Loucy (cell line): ENCODE data around the gene GET4.
"Not testable (repeated sequence)": the region's sequence is repeated elsewhere in the genome, so short reads cannot be mapped to it uniquely, and the experiment has no call there.

Source experiments
- H2AFZ ChIP-seq: fragments of 200-600 bp; sonication (generic); 2 replicates; pipeline ENCODE4 v1.6.0; 2016; ENCODE audit warnings: antibody characterized with exemption, mild to moderate bottlenecking, low read length, moderate library complexity
- H3F3A ChIP-seq: fragments of 200-600 bp; 2 replicates; pipeline ENCODE4 v1.6.0; 2016; ENCODE audit warnings: antibody characterized with exemption, low read depth, mild to moderate bottlenecking
- H3K27me3 ChIP-seq: fragments of 200-600 bp; sonication (generic); 2 replicates; pipeline ENCODE4 v1.6.1; 2014; ENCODE audit warnings: low read length, mild to moderate bottlenecking; ENCODE audit not compliant: insufficient read depth, poor library complexity, severe bottlenecking
- H3K36me3 ChIP-seq: fragments of 200-600 bp; sonication (generic); 2 replicates; pipeline ENCODE4 v1.6.1; 2016; ENCODE audit warnings: low read length; ENCODE audit not compliant: insufficient read depth
- H3K4me1 ChIP-seq: fragments of 200-600 bp; sonication (generic); 2 replicates; pipeline ENCODE4 v1.5.1; 2014; ENCODE audit warnings: low read length, mild to moderate bottlenecking; ENCODE audit not compliant: insufficient read depth, poor library complexity, severe bottlenecking
- H3K4me2 ChIP-seq: fragments of 200-600 bp; sonication (generic); 2 replicates; pipeline ENCODE4 v1.6.0; 2014; ENCODE audit warnings: antibody characterized with exemption, low read length, low read depth, mild to moderate bottlenecking; ENCODE audit not compliant: poor library complexity, severe bottlenecking
- H3K4me3 ChIP-seq: fragments of 200-600 bp; sonication (generic); 2 replicates; pipeline ENCODE4 v1.5.1; 2014; ENCODE audit warnings: low read length, mild to moderate bottlenecking, mixed read lengths; ENCODE audit not compliant: poor library complexity, severe bottlenecking
- H3K79me2 ChIP-seq: fragments of 200-600 bp; sonication (generic); 2 replicates; pipeline ENCODE4 v1.6.1; 2014; ENCODE audit warnings: low read length; ENCODE audit not compliant: insufficient read depth
- H3K9ac ChIP-seq: fragments of 200-600 bp; sonication (generic); 2 replicates; pipeline ENCODE4 v1.6.0; 2014; ENCODE audit warnings: mild to moderate bottlenecking, low read depth, low read length, moderate library complexity; ENCODE audit not compliant: poor library complexity, severe bottlenecking
- H3K9me2 ChIP-seq: fragments of 200-600 bp; sonication (generic); replicated peaks from 2 replicates; pipeline ENCODE4 v1.6.1; 2016; ENCODE audit warnings: low read depth, low read length, mixed read lengths
- H3K9me3 ChIP-seq: fragments of 200-600 bp; sonication (generic); 2 replicates; pipeline ENCODE4 v1.6.1; 2014; ENCODE audit warnings: mild to moderate bottlenecking, antibody characterized with exemption, low read length, low read depth; ENCODE audit not compliant: insufficient read depth
- H4K20me1 ChIP-seq: fragments of 200-600 bp; sonication (generic); 2 replicates; pipeline ENCODE4 v1.6.0; 2014; ENCODE audit warnings: antibody characterized with exemption, low read length, mild to moderate bottlenecking; ENCODE audit not compliant: insufficient read depth, poor library complexity, severe bottlenecking
- EZH2phosphoT487 ChIP-seq: fragments of 200-600 bp; IDR thresholded peaks from 2 replicates; pipeline ENCODE4 v1.6.1; 2018; ENCODE audit warnings: antibody characterized with exemption, mild to moderate bottlenecking, moderate library complexity, borderline replicate concordance
- TF ChIP-seq, protein P1 (sequence below): fragments of 200-600 bp; sonication (generic); conservative IDR thresholded peaks from 2 replicates; pipeline ENCODE4 v1.5.1; 2014; ENCODE audit warnings: mild to moderate bottlenecking, antibody characterized with exemption, low read length

The GET4 gene

DNA sequence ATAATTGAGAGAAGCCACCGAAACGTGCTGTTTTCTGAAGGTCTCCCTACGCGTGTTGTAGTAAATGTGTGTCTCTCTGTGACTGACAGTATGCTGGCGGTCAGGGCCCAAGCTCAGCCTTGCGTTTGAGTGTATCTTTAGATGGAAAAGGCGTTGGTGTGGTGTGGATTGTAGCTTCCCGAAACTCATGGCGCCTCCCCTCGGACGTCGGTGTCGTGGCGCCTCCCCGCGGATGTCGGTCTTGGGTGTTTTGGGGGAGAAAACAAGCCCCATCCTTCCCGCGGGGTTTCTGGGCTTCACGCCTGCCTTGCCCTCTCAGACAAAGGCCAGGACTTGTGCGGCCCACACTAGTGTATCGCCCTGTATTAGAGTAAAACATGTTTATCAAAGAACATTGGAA, 31.3 kb upstream of the GET4 start:
- Histone ChIP-seq H3K9me2 (no peaks in the 10 kb centered on the region), H3K9me3 (no peaks in the 10 kb centered on the region), H3K4me2 (no peak overlapping the region), H3K36me3 (peaks cover 56% of the 10 kb centered on the region; the same call in 1 of the 2 replicates), H3K4me1 (no peaks in the 10 kb centered on the region), H3K79me2 (no peaks in the 10 kb centered on the region), H3K9ac (no peak overlapping the region), H2AFZ (no peak overlapping the region), H3K4me3 (no peak overlapping the region), H4K20me1 (no peaks in the 10 kb centered on the region), H3F3A (no peaks in the 10 kb centered on the region), H3K27me3 (no peaks in the 10 kb centered on the region)
- TF ChIP-seq EZH2phosphoT487 = no peak
- TF ChIP-seq, protein P1, sequence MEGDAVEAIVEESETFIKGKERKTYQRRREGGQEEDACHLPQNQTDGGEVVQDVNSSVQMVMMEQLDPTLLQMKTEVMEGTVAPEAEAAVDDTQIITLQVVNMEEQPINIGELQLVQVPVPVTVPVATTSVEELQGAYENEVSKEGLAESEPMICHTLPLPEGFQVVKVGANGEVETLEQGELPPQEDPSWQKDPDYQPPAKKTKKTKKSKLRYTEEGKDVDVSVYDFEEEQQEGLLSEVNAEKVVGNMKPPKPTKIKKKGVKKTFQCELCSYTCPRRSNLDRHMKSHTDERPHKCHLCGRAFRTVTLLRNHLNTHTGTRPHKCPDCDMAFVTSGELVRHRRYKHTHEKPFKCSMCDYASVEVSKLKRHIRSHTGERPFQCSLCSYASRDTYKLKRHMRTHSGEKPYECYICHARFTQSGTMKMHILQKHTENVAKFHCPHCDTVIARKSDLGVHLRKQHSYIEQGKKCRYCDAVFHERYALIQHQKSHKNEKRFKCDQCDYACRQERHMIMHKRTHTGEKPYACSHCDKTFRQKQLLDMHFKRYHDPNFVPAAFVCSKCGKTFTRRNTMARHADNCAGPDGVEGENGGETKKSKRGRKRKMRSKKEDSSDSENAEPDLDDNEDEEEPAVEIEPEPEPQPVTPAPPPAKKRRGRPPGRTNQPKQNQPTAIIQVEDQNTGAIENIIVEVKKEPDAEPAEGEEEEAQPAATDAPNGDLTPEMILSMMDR = no peak

DNA sequence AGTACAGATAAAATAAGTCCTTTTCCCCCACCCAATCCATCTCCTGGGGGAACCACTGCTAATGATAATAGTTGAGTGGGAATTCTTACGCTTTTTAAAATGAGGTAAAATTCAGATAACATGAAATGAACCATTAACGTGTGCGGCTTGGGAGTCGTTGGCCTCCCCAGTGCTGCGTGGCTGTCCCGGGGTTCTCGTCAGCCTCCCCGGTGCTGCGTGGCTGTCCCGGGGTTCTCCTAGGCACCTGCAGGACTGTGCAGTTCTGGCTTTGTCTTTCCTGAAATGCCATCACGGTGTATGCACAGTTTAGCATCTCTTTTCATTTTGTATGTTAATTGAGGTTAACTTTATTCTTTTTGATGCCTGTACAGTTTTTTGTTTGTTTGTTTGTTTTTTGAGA, 30.6 kb upstream of the GET4 start:
- no peaks in the 10 kb centered on the region for H3K9me3 ChIP-seq
- H3K36me3 ChIP-seq = peaks cover 52% of the 10 kb centered on the region; the same call in 1 of the 2 replicates
- H3K4me1 ChIP-seq = no peaks in the 10 kb centered on the region
- H3K4me3 ChIP-seq = no peak overlapping the region
- H3F3A ChIP-seq = no peaks in the 10 kb centered on the region
- no peak overlapping the region for H3K9ac ChIP-seq
- no peaks in the 10 kb centered on the region for H3K27me3 ChIP-seq
- TF ChIP-seq EZH2phosphoT487 = no peak
- TF ChIP-seq, protein P1 = no peak
- H3K4me2 ChIP-seq = no peak overlapping the region
- no peaks in the 10 kb centered on the region for H3K79me2 ChIP-seq
- H4K20me1 ChIP-seq = no peaks in the 10 kb centered on the region
- no peak overlapping the region for H2AFZ ChIP-seq
- H3K9me2 ChIP-seq = no peaks in the 10 kb centered on the region

DNA sequence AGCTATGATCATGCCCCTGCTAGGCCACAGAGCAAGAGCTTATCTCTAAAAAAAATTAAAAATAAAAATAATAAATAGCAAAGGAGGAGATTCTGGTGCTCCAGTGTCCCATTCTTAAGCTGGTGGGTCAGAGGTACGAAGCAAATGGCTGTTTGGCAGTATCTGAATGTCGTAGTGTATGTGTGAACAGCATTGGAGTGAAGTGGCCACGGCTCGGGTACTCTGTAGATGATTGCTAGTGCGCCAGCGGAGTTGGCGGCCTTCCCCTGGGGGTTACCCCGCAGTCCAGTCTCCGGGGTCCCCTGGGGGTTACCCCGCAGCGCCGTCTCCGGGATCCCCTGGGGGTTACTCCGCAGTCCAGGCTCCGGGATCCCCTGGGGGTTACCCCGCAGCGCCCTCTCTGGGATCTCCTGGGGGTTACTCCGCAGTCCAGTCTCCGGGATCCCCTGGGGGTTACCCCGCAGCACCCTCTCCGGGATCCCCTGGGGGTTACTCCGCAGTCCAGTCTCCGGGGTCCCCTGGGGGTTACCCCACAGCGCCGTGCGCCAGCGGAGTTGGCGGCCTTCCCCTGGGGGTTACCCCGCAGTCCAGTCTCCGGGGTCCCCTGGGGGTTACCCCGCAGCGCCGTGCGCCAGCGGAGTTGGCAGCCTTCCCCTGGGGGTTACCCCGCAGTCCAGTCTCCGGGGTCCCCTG, 29.2 kb upstream of the GET4 start:
- H3K27me3 ChIP-seq, H3K9me3 ChIP-seq, H3K9ac ChIP-seq, H4K20me1 ChIP-seq, H3K79me2 ChIP-seq, H3K4me1 ChIP-seq, H3K4me3 ChIP-seq, H2AFZ ChIP-seq, H3F3A ChIP-seq, H3K4me2 ChIP-seq, H3K9me2 ChIP-seq: not testable (repeated sequence)
- peaks cover 61% of the 10 kb centered on the region; the same call in 1 of the 2 replicates for H3K36me3 ChIP-seq

DNA sequence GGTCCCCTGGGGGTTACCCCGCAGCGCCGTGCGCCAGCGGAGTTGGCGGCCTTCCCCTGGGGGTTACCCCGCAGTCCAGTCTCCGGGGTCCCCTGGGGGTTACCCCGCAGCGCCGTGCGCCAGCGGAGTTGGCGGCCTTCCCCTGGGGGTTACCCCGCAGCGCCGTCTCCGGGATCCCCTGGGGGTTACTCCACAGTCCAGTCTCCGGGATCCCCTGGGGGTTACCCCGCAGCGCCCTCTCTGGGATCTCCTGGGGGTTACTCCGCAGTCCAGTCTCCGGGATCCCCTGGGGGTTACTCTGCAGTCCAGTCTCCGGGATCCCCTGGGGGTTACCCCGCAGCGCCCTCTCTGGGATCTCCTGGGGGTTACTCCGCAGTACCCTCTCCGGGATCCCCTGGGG, 28.6 kb upstream of the GET4 start:
- not testable (repeated sequence) for H3K4me3 ChIP-seq, H3K4me2 ChIP-seq, H3K9me3 ChIP-seq, H4K20me1 ChIP-seq, H3F3A ChIP-seq, H3K9ac ChIP-seq, H3K4me1 ChIP-seq, H3K79me2 ChIP-seq, H2AFZ ChIP-seq, H3K27me3 ChIP-seq, H3K9me2 ChIP-seq
- H3K36me3 ChIP-seq = peaks cover 61% of the 10 kb centered on the region; the same call in 1 of the 2 replicates
